Mesenchymal stem cell (in vitro differentiated cells and primary cell): ENCODE results near the gene TBC1D12.
"Not testable (repeated sequence)": the region's sequence is repeated elsewhere in the genome, so short reads cannot be mapped to it uniquely, and the experiment has no call there.

Experiments used
- DNase-seq: peaks from one replicate; pipeline ENCODE4 v3.0.0-alpha.2; 2013
- H2AFZ ChIP-seq: one replicate; pipeline ENCODE4 v1.6.1; 2013; ENCODE audit warnings: low read depth, mild to moderate bottlenecking, control low read depth, inconsistent platforms, low read length, moderate library complexity
- H2AK5ac ChIP-seq: 2 replicates; pipeline ENCODE4 v1.6.1; 2013; ENCODE audit warnings: low read length, moderate library complexity, mild to moderate bottlenecking, inconsistent platforms; ENCODE audit not compliant: severe bottlenecking
- H2BK120ac ChIP-seq: one replicate; pipeline ENCODE4 v1.6.1; 2013; ENCODE audit warnings: low read depth, mild to moderate bottlenecking, inconsistent platforms, low read length, moderate library complexity
- H2BK12ac ChIP-seq, 2 experiments: one replicate each; pipeline ENCODE4 v1.6.1; 2013; ENCODE audit warnings: inconsistent platforms in 2 of 2, low read length in 2 of 2, mild to moderate bottlenecking in 2 of 2, moderate library complexity in 2 of 2, control low read depth in 1 of 2
- H2BK15ac ChIP-seq: one replicate; pipeline ENCODE4 v1.6.1; 2013; ENCODE audit warnings: mild to moderate bottlenecking, low read depth, inconsistent platforms; ENCODE audit not compliant: poor library complexity, severe bottlenecking
- H2BK5ac ChIP-seq: 2 replicates; pipeline ENCODE4 v1.6.1; 2013; ENCODE audit warnings: low read depth, mild to moderate bottlenecking, low read length, control low read depth, inconsistent platforms; ENCODE audit not compliant: poor library complexity, severe bottlenecking
- H3K14ac ChIP-seq, 2 experiments: one replicate each; pipeline ENCODE4 v1.6.1; 2013; ENCODE audit warnings: inconsistent platforms in 2 of 2, low read length in 2 of 2, control low read depth in 1 of 2, mild to moderate bottlenecking in 1 of 2, moderate library complexity in 1 of 2
- H3K18ac ChIP-seq, 2 experiments: one replicate each; pipeline ENCODE4 v1.6.1; 2013; ENCODE audit warnings: inconsistent platforms in 2 of 2, low read length in 2 of 2, control low read depth in 1 of 2, low read depth in 1 of 2, mild to moderate bottlenecking in 1 of 2
- H3K23ac ChIP-seq, 2 experiments: one replicate each; pipeline ENCODE4 v1.6.1; 2013; ENCODE audit warnings: inconsistent platforms in 2 of 2, low read length in 2 of 2, mild to moderate bottlenecking in 2 of 2, moderate library complexity in 2 of 2, control low read depth in 1 of 2
- H3K27ac ChIP-seq: 2 replicates; pipeline ENCODE4 v1.5.1; 2013; ENCODE audit warnings: mild to moderate bottlenecking, moderate library complexity, low read length, control low read depth, inconsistent platforms; ENCODE audit not compliant: poor library complexity, severe bottlenecking
- H3K27me3 ChIP-seq, 2 experiments: 2 replicates each; pipeline versions ENCODE4 v1.6.1 to v1.7.0; 2013; ENCODE audit warnings: low read length in 2 of 2, mild to moderate bottlenecking in 2 of 2, moderate library complexity in 2 of 2, control low read depth in 1 of 2, inconsistent platforms in 1 of 2; ENCODE audit not compliant: control insufficient read depth in 1 of 2, insufficient read depth in 1 of 2
- H3K36me3 ChIP-seq, 2 experiments: 2 replicates each; pipeline versions ENCODE4 v1.6.1 to v1.7.0; 2013; ENCODE audit warnings: low read length in 2 of 2, control low read depth in 1 of 2, inconsistent platforms in 1 of 2, low read depth in 1 of 2, mild to moderate bottlenecking in 1 of 2; ENCODE audit not compliant: insufficient read depth in 2 of 2, control insufficient read depth in 1 of 2
- H3K4ac ChIP-seq, 2 experiments: one replicate each; pipeline ENCODE4 v1.6.1; 2013; ENCODE audit warnings: inconsistent platforms in 2 of 2, low read length in 2 of 2, mild to moderate bottlenecking in 2 of 2, moderate library complexity in 2 of 2, control low read depth in 1 of 2, low read depth in 1 of 2
- H3K4me1 ChIP-seq: 2 replicates; pipeline ENCODE4 v1.6.1; 2013; ENCODE audit warnings: low read depth, low read length, control low read depth; ENCODE audit not compliant: control insufficient read depth, insufficient read depth
- H3K4me2 ChIP-seq: 2 replicates; pipeline ENCODE4 v1.6.1; 2013; ENCODE audit warnings: low read length, mild to moderate bottlenecking, inconsistent platforms; ENCODE audit not compliant: poor library complexity, severe bottlenecking
- H3K4me3 ChIP-seq, 2 experiments: 2 replicates each; pipeline versions ENCODE4 v1.5.1 to v1.7.0; 2013; ENCODE audit warnings: low read length in 2 of 2, mild to moderate bottlenecking in 2 of 2, control low read depth in 1 of 2, low read depth in 1 of 2; ENCODE audit not compliant: insufficient read depth in 1 of 2
- H3K79me1 ChIP-seq: replicated peaks from 2 replicates; pipeline ENCODE4 v1.6.1; 2013; ENCODE audit warnings: mild to moderate bottlenecking, control low read depth, low read length, inconsistent platforms; ENCODE audit not compliant: poor library complexity, severe bottlenecking
- H3K9ac ChIP-seq: 2 replicates; pipeline ENCODE4 v1.7.0; 2013; ENCODE audit warnings: mild to moderate bottlenecking, low read length, moderate library complexity
- H3K9me3 ChIP-seq: 2 replicates; pipeline ENCODE4 v1.7.0; 2013; ENCODE audit warnings: mild to moderate bottlenecking, low read length; ENCODE audit not compliant: control insufficient read depth
- H4K8ac ChIP-seq: one replicate; pipeline ENCODE4 v1.6.1; 2013; ENCODE audit warnings: inconsistent platforms, mild to moderate bottlenecking, low read length, moderate library complexity
- H4K91ac ChIP-seq: one replicate; pipeline ENCODE4 v1.6.1; 2013; ENCODE audit warnings: mild to moderate bottlenecking, low read length, inconsistent platforms
- WGBS: methylation state at CpG from one replicate; pipeline ENCODE4 v1.1.7; 2013; ENCODE audit warnings: mixed read lengths; 5-methylcytosine and 5-hydroxymethylcytosine counted together

TBC1D12 gene

DNA sequence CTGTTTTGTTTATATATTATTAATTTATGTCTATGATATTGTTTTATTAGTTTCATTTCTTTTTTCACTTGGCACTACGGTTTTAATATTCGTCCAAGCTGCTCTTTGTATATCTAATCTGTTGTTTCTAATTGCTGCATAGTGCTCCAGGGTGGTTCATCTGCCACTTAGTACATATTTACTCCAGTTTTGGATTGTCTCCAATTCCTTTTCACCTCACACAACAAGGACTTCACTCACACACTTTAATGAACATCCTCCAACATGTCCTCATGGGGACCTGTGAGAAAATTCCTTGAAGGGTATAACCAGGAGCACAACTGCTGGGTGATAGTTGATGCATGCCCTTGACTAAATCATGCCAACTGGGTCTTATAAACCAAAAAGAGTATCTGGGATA, 25.5 kb upstream of the TBC1D12 start:
- H3K79me1 ChIP-seq, result no peaks in the 10 kb centered on the region
- H3K23ac ChIP-seq, result no peak overlapping the region
- no peak overlapping the region for H2BK15ac ChIP-seq
- H3K4me3 ChIP-seq, result no peak overlapping the region
- no peaks in the 10 kb centered on the region for H3K27me3 ChIP-seq
- no peak overlapping the region for H4K8ac ChIP-seq
- H4K91ac ChIP-seq, result no peak overlapping the region
- H2AFZ ChIP-seq, result no peak overlapping the region
- H3K9me3 ChIP-seq, result no peaks in the 10 kb centered on the region
- no peak for DNase-seq
- no peak overlapping the region for H3K18ac ChIP-seq
- no peak overlapping the region for H3K14ac ChIP-seq
- no peaks in the 10 kb centered on the region for H3K4me1 ChIP-seq
- no peaks in the 10 kb centered on the region for H3K36me3 ChIP-seq
- H3K4ac ChIP-seq, result no peak overlapping the region
- H3K4me2 ChIP-seq, result no peak overlapping the region
- H2BK5ac ChIP-seq, result no peak overlapping the region
- no peak overlapping the region for H2BK120ac ChIP-seq
- 100% methylated on average over 2 of the region's 2 CpGs for WGBS
- no peak overlapping the region for H2BK12ac ChIP-seq
- H3K9ac ChIP-seq, result no peak overlapping the region
- no peak overlapping the region for H2AK5ac ChIP-seq
- H3K27ac ChIP-seq, result no peak overlapping the region

DNA sequence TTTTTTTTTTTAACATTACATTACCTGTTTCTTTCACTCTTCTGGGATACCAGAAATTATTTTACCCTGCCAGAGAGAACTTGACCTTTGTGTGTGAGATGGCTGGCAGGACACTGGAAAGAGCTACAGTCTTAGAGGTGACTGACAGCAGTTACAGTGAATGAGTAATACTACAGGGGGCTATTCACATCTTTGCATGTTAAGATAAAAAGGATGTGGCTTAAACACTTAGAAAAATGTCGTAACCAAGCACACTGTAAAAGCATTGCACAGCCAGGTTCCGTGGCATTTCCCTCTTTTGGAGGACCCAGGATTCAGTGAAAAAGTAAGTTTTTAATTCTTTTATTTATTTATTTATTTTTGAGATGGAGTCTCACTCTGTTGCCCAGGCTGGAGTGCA, 18.8 kb upstream of the TBC1D12 start:
- no peak overlapping the region for H3K4me2 ChIP-seq
- no peak overlapping the region for H2BK120ac ChIP-seq
- no peak overlapping the region for H3K18ac ChIP-seq
- H3K79me1 ChIP-seq, result no peaks in the 10 kb centered on the region
- no peak overlapping the region for H2BK15ac ChIP-seq
- peak; percentile 30 for DNase-seq
- no peak overlapping the region for H2AK5ac ChIP-seq
- H2AFZ ChIP-seq, result no peak overlapping the region
- H3K9ac ChIP-seq, result no peak overlapping the region
- H3K23ac ChIP-seq, result no peak overlapping the region
- no peaks in the 10 kb centered on the region for H3K27me3 ChIP-seq
- H3K9me3 ChIP-seq, result no peaks in the 10 kb centered on the region
- no peak overlapping the region for H2BK12ac ChIP-seq
- H3K36me3 ChIP-seq, result no peaks in the 10 kb centered on the region
- H3K27ac ChIP-seq, result no peak overlapping the region
- 72% methylated on average over 2 of the region's 2 CpGs for WGBS
- H3K4ac ChIP-seq, result no peak overlapping the region
- no peak overlapping the region for H4K91ac ChIP-seq
- H3K14ac ChIP-seq, result no peak overlapping the region
- no peaks in the 10 kb centered on the region for H3K4me1 ChIP-seq
- no peak overlapping the region for H3K4me3 ChIP-seq
- no peak overlapping the region for H2BK5ac ChIP-seq
- H4K8ac ChIP-seq, result no peak overlapping the region

DNA sequence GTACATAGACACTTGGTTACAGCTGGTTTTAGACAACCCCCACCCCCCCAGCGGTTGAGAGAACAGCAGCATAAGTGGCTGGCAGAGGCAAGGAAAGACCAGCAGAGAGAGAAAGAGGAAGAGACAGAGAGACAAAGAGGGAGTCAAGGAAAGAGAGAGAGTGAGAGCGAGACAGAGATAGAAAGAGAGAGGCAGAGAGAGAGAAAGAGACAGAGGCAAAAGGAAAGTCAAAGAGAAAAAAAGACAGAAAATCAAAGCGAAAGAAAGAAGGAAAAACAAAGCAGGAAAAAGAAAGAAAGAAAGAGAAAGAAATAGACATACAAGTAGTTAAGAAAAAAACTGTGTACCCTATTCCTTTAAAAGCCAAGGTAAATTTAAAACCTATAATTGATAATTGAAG, 16.6 kb upstream of the TBC1D12 start:
- 98% methylated on average over 2 of the region's 3 CpGs for WGBS
- not testable (repeated sequence) for H3K18ac ChIP-seq, H3K27ac ChIP-seq, H4K8ac ChIP-seq, H2AFZ ChIP-seq, H2AK5ac ChIP-seq, H3K23ac ChIP-seq, DNase-seq, H2BK120ac ChIP-seq, H3K36me3 ChIP-seq, H3K9ac ChIP-seq, H2BK5ac ChIP-seq, H3K4ac ChIP-seq, H2BK15ac ChIP-seq, H3K4me3 ChIP-seq, H3K14ac ChIP-seq, H4K91ac ChIP-seq, H2BK12ac ChIP-seq, H3K9me3 ChIP-seq, H3K4me2 ChIP-seq, H3K4me1 ChIP-seq, H3K79me1 ChIP-seq, H3K27me3 ChIP-seq

DNA sequence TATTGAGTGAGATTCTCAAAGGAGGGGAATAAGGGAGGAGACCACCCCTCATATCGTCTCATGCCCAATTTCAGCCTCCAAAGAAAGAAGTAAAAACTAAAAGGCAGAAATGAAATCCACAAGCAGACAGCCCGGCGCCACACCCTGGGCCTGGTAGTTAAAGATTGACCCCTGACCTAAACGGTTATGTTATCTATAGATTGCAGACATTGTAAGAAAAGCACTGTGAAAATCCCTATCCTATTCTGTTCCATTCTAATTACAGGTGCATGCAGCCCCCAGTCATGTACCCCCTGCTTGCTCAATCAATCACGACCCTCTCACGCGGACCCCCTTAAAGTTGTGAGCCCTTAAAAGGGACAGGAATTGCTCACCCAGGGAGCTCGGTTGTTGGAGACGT, 10.2 kb upstream of the TBC1D12 start:
- not testable (repeated sequence) for H2AFZ ChIP-seq, H4K91ac ChIP-seq, H3K79me1 ChIP-seq, H3K4ac ChIP-seq, H3K9ac ChIP-seq, H3K9me3 ChIP-seq, H3K36me3 ChIP-seq, H2AK5ac ChIP-seq, H2BK15ac ChIP-seq, H2BK5ac ChIP-seq, H2BK12ac ChIP-seq, H3K27ac ChIP-seq, H3K14ac ChIP-seq, H3K4me1 ChIP-seq, DNase-seq, H3K27me3 ChIP-seq, H3K23ac ChIP-seq, H3K18ac ChIP-seq, H2BK120ac ChIP-seq, H3K4me2 ChIP-seq, H4K8ac ChIP-seq, H3K4me3 ChIP-seq
- WGBS, result 84% methylated on average over 8 of the region's 9 CpGs
